Tibial nerve (tissue), 4 donors: ENCODE results near the gene EPHB4. TPM values are rescaled to one million over a fixed set of nuclear protein-coding genes. Genes with fewer than 3 reads are reported as not detected.

Source experiments
- DNase-seq, 2 donors: peaks; one replicate each; pipeline ENCODE4 v3.0.0-alpha.2; 2019; ENCODE audit warnings: low spot score in 2 of 2
- H3K27ac ChIP-seq, 4 donors: fragments of 200-600 bp; sonication (generic) in 3 of 4; one replicate each; pipeline ENCODE4 v1.5.1; 2017 to 2019; ENCODE audit warnings: mild to moderate bottlenecking in 1 of 4
- H3K27me3 ChIP-seq, 2 donors: fragments of 200-600 bp; sonication (generic) in 1 of 2; one replicate each; pipeline versions ENCODE4 v1.5.1 to v1.6.0; 2017 to 2019
- H3K36me3 ChIP-seq, 3 donors: fragments of 200-600 bp; sonication (generic); one replicate each; pipeline ENCODE4 v1.5.1; 2018 to 2019
- H3K4me1 ChIP-seq, 4 donors: fragments of 200-600 bp; sonication (generic) in 3 of 4; one replicate each; pipeline ENCODE4 v1.5.1; 2017 to 2019
- H3K4me3 ChIP-seq, 4 donors: fragments of 200-600 bp; sonication (generic) in 3 of 4; one replicate each; pipeline ENCODE4 v1.5.1; 2017 to 2019; ENCODE audit warnings: mild to moderate bottlenecking in 1 of 4, moderate library complexity in 1 of 4
- H3K9me3 ChIP-seq, 4 donors: fragments of 200-600 bp; sonication (generic) in 3 of 4; one replicate each; pipeline ENCODE4 v1.5.1; 2017 to 2019
- CTCF ChIP-seq, 5 experiments: fragments of 200-600 bp in 3 of 5; fragments of 450-650 bp in 2 of 5; sonication (generic) in 3 of 5; IDR thresholded peaks; one replicate each; pipeline ENCODE4 v1.5.1; 2016 to 2019; ENCODE audit warnings: antibody characterized with exemption in 5 of 5, mild to moderate bottlenecking in 3 of 5, moderate library complexity in 2 of 5
- EP300 ChIP-seq, 2 donors: sonication (generic); formaldehyde crosslinking; IDR thresholded peaks; one replicate each; pipeline ENCODE4 v1.6.1; 2017; ENCODE audit warnings: antibody characterized with exemption in 2 of 2, mild to moderate bottlenecking in 1 of 2
- POLR2A ChIP-seq, 2 donors: fragments of 450-650 bp; IDR thresholded peaks; one replicate each; pipeline ENCODE4 v1.6.1; 2017; ENCODE audit warnings: antibody characterized with exemption in 2 of 2, mild to moderate bottlenecking in 2 of 2, moderate library complexity in 2 of 2
- WGBS, 2 donors: methylation state at CpG; one replicate each; pipeline ENCODE4 v1.1.5; 2018; 5-methylcytosine and 5-hydroxymethylcytosine counted together
- total RNA-seq, 4 donors: library from RNA; depleted of rRNA; stranded (reverse); fragments of >200 nt; gene quantifications; one replicate each; pipeline ENCODE4 v1.1.0, GENCODE V29; 2016

The EPHB4 gene
- total RNA-seq, 4 donors from 2014 or later = 15.5 to 37.5 (median 25.9) TPM

- WGBS, 2 donors = 75 to 95% methylated on average over 1 of the region's 1 CpG
- H3K27me3 ChIP-seq = peaks cover 0 to 35% of the 10 kb centered on the region in 2 donors
- H3K27ac ChIP-seq = no peak overlapping the region
- H3K36me3 ChIP-seq = no peaks in the 10 kb centered on the region
- no peak overlapping the region for H3K4me3 ChIP-seq
- no peaks in the 10 kb centered on the region for H3K4me1 ChIP-seq
- TF ChIP-seq CTCF (IDR thresholded peaks at IDR 0.05) = no peak
- no peak for TF ChIP-seq EP300 (IDR thresholded peaks at IDR 0.05)
- TF ChIP-seq POLR2A (IDR thresholded peaks at IDR 0.05) = no peak
- no peak for DNase-seq
- H3K9me3 ChIP-seq = peaks cover 0 to 24% (median 3%) of the 10 kb centered on the region in 4 donors
Observed at GRCh38 chr7:100786323-100786722, 41.0 kb downstream of the EPHB4 start.

- TF ChIP-seq CTCF (IDR thresholded peaks at IDR 0.05) (no peak), POLR2A (IDR thresholded peaks at IDR 0.05) (no peak), EP300 (IDR thresholded peaks at IDR 0.05) (no peak)
- Histone ChIP-seq H3K36me3 (no peaks in the 10 kb centered on the region), H3K27ac (no peak overlapping the region), H3K9me3 (peaks cover 0 to 24% (median 3%) of the 10 kb centered on the region in 4 donors), H3K4me1 (no peaks in the 10 kb centered on the region), H3K27me3 (peaks cover 0 to 39% of the 10 kb centered on the region in 2 donors), H3K4me3 (no peak overlapping the region)
- 38 to 43% methylated on average over 14 to 17 of the region's 17 CpGs for WGBS, 2 donors
- DNase-seq = no peak
Observed at GRCh38 chr7:100785878-100786277, 41.4 kb downstream of the EPHB4 start.

GRCh38 chr7:100783804-100784203, 43.5 kb downstream of the EPHB4 start:
- 90 to 100% methylated on average over 2 of the region's 2 CpGs for WGBS, 2 donors
- H3K27me3 ChIP-seq = peaks cover 0 to 46% of the 10 kb centered on the region in 2 donors

GRCh38 chr7:100781255-100781654, 46.1 kb downstream of the EPHB4 start:
- H3K27me3 ChIP-seq = peaks cover 0 to 41% of the 10 kb centered on the region in 2 donors
- no peaks in the 10 kb centered on the region for H3K36me3 ChIP-seq
- no peak overlapping the region for H3K4me3 ChIP-seq
- WGBS, 2 donors = 55 to 60% methylated on average over 7 of the region's 7 CpGs
- TF ChIP-seq EP300 (IDR thresholded peaks at IDR 0.05) (no peak), POLR2A (IDR thresholded peaks at IDR 0.05) (no peak), CTCF (IDR thresholded peaks at IDR 0.05) (no peak)
- no peak for DNase-seq
- no peaks in the 10 kb centered on the region for H3K4me1 ChIP-seq
- H3K27ac ChIP-seq = no peak overlapping the region
- H3K9me3 ChIP-seq = peaks cover 0 to 24% (median 3%) of the 10 kb centered on the region in 4 donors

More at GRCh38 chr7:100783804-100784203, 43.5 kb downstream of the EPHB4 start:
- H3K4me3 ChIP-seq = no peak overlapping the region
- TF ChIP-seq CTCF (IDR thresholded peaks at IDR 0.05) = no peak
- no peak for DNase-seq
- H3K36me3 ChIP-seq = no peaks in the 10 kb centered on the region
- no peaks in the 10 kb centered on the region for H3K4me1 ChIP-seq
- H3K9me3 ChIP-seq = peaks cover 0 to 24% (median 3%) of the 10 kb centered on the region in 4 donors
- H3K27ac ChIP-seq = no peak overlapping the region

GRCh38 chr7:100779359-100779758, 48.0 kb downstream of the EPHB4 start:
- 50 to 60% methylated on average over 17 of the region's 17 CpGs for WGBS, 2 donors
- no peak overlapping the region for H3K4me3 ChIP-seq
- peaks cover 0 to 28% of the 10 kb centered on the region in 2 donors for H3K27me3 ChIP-seq
- H3K4me1 ChIP-seq = no peaks in the 10 kb centered on the region
- TF ChIP-seq CTCF (IDR thresholded peaks at IDR 0.05) = no peak
- TF ChIP-seq POLR2A (IDR thresholded peaks at IDR 0.05) = no peak
- DNase-seq = no peak
- H3K36me3 ChIP-seq = no peaks in the 10 kb centered on the region
- H3K27ac ChIP-seq = no peak overlapping the region
- H3K9me3 ChIP-seq = peaks cover 0 to 13% (median 3%) of the 10 kb centered on the region in 4 donors
